HG03439 (cell line): ENCODE data around the gene NCF2.
"Not testable (repeated sequence)": the region's sequence is repeated elsewhere in the genome, so short reads cannot be mapped to it uniquely, and the experiment has no call there.

Source experiments
- ATAC-seq: cut with Tn5 transposase; IDR thresholded peaks from one replicate; pipeline ENCODE4 v1.9.1; 2021; ENCODE audit warnings: mild to moderate bottlenecking, moderate library complexity; ENCODE audit not compliant: unreplicated experiment

Gene NCF2

DNA sequence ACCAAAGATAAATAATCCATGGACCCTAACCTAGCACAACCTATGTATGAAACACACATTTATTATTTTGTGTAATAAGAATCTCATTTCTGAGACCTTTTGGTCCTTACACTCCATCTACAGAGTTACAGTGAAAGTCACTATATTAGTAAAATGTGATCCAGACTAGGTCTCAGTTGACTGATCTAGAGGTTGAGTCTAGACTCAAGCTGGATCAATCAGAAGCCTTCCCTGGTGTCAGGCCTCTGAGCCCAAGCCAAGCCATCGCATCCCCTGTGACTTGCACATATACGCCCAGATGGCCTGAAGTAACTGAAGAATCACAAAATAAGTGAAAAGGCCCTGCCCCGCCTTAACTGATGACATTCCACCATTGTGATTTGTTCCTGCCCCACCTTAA, 22.7 kb upstream of the NCF2 start:
- ATAC-seq: not testable (repeated sequence)

GRCh38 chr1:183612407-183612806, 22.1 kb upstream of the NCF2 start:
- no peak for ATAC-seq

- no peak for ATAC-seq
These were observed 20.8 kb upstream of the NCF2 start for GRCh38 chr1:183611021-183611420.

- no peak for ATAC-seq
These were observed 19.6 kb upstream of the NCF2 start for GRCh38 chr1:183609759-183610452.

- peak; percentile 43 for ATAC-seq
These were observed 19.1 kb upstream of the NCF2 start for GRCh38 chr1:183609313-183609712.

DNA sequence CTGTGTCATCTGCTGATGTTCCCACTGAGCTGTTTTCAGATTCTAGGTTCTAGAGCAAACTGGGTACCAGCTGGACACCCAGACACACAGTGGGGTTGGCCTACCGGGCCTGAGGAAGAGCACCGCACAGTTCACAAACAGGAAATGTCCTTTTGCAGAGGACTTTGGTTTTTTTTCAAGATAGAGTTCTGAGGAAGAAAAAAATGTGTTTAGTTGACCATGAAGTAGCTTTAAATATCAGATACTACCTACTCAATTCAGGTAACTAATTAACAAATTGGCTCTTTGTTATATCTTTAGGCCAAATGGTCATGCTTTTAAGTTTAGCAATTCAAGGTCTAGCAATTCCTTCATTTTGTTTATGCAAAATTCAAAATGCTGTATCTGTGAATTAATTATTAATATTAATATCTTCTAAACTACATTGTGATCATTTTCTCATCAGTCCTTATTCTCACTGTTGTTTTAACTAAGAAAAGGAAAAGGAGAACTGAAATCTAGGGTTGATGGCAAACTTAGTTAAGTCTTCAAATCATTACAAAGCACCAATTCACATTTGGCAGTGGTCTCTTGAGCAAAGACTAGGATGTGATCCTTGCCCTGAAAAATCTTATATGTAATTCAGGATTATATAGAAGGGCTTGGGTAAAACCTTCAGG, 17.2 kb upstream of the NCF2 start:
- ATAC-seq: no peak

GRCh38 chr1:183605904-183606303, 15.6 kb upstream of the NCF2 start:
- ATAC-seq: no peak

DNA sequence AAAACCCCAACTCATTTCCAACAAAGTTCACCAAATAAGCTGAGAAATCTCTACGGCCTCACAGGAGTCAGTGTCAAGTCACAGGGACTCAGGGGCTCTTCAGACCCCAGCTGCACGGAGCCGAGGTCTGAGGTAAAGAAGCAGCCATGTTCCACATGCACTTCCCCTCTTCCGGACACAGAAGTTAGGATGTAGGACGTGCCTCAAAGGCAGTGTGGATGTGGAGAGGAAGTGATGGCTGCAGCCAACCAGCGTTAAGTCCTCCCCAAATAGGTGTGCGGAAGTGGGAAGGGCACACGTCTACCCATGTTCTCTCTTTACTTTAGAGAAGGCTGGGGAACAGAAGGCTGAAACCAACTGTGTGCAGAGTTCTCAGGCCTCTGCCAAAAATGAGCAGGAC, 14.6 kb upstream of the NCF2 start:
- ATAC-seq: no peak

- ATAC-seq: no peak
These were observed 14.0 kb upstream of the NCF2 start for GRCh38 chr1:183604038-183604808.

DNA sequence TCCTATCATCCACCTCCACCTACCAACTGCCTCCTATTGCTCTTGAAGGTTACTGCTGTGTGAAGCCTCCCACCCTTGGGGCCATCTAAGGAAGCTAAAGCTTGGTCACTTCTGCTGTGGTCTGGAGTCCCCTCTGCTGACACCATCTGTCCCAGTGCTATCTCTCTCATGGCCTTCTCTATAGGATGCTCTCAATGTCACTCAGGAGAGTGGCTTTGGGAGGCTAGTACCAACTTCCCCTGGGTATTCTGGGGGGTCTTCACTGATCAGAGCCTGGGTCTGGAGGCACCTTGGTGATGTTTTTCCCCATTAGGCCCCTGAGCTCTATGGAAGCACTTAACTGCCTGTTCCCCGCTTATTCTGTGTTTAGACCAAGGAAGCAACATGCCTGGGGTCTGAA, 12.3 kb upstream of the NCF2 start:
- ATAC-seq: no peak

DNA sequence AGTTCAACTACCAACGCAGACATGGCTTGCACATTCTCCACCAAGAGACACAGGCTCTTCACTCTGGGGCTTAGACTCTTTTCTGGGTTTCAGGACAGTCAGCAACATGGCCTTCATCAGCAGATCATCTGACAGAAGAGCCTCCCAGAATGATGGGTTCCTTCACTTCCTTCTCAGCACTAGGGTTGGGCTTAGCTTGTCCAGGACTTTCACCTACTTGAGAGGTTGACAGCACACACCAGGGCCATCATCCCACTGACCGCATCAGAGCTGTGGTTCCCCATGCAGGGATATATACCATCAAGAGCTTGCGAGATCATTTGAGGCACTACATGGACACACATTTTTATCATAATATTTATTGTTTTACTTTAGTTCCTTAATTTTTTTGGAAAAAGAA, 10.4 kb upstream of the NCF2 start:
- no peak for ATAC-seq

DNA sequence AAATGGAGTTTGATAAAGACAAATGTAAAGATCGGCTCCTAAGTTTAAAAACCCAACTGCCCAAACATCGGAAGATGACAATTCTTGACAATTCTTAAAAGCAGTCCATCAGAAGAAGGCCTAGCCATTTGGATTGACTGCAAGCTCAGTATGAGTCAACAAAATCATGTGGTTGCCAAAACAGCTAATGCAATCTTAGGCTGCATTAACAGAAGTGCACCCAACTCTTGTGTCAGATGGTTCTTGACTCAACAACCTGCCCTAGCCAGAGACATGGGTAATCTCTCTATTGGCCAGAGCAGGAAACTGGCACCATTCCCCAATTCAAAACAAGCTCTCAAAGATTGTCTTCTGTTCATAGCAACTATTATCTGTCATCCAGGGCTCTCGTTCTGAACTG, 9.9 kb upstream of the NCF2 start:
- no peak for ATAC-seq

GRCh38 chr1:183598386-183598785, 8.1 kb upstream of the NCF2 start:
- ATAC-seq: peak; percentile 59

DNA sequence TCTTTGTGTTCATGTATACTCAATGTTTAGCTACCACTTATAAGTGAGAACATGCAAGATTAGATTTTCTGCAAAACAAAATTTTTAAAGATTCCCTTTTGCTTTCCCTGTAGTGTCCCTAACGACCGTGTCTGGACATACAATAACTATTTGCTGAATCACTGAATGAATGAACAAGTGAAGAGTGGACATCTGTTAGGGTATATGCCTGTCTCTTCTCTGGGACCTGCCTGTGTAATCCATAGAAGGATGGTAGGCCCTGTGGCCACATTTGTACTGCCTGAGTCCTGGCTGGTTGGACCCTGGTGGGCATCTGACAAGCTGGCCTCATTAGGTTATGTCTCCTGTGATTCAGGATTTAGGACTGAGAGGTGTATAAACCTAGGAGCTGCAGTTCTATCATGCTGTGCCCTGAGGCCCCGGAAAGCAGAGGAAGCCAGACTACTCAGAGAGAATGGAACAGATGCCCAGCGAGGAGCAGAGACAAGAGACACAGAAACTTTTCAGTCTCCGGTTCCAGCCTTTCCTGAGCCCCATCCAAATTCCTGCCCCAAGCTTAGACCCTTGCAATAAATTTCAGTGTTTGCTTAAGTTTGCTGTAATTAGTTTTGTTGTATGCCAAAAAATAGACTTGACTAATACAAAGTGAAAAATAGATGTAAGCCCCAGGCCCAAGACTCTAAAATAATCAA, 7.5 kb upstream of the NCF2 start:
- no peak for ATAC-seq

DNA sequence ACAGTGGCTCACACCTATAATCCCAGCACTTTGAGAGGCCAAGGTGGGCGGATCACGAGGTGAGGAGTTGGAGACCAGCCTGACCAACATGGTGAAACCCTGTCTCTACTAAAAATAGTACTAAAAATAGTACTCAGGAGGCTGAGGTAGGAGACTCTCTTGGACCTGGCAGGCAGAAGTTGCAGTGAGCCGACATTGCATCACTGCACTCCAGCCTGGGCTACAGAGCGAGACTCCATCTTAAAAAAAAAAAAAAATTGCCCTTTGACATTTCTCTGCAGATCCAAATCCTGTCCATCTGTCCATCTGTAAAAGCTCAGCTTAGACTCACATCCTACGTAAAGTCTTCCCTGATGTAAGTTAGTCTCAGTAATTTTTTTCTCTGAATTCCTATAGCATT, 6.2 kb upstream of the NCF2 start:
- ATAC-seq: no peak

DNA sequence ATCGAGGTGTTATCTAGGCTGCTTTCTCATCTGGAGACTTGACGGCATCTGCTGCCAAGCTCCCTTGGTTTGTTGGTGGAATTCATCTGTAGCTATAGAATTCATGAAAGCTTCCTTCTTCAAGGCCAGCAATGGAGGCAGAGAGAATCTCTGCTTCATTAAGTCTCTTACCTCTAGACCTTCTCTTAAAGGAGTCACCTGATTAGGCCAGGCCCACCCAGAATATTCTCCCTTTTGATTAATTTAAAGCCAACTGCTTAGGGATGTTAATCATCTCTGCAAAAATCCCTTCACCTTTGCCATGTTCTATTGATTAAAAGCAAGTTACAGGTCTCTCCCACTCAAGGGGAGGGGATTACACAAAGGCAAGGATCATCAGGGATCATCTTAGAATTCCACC, 5.3 kb upstream of the NCF2 start:
- ATAC-seq: no peak

DNA sequence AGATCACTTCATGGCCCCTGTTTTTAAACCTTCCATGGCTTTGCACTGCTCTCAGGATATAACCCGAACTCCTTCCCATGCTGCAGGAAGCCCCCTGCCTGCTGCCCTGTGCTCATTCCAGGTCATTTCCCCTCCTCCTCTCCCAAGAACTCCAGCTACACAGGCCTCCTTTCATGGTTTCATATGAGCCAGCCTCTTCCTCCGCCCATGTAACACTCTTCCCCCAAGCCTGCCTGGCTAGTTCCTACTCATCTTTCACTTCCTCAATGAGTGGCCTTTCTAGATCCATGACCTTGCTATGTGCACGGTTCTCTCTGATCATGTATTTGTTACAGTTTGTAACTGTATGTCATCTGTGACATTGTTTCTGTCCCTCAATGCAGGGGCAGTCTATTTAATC, 3.1 kb upstream of the NCF2 start:
- peak; percentile 41 for ATAC-seq

GRCh38 chr1:183592733-183593132, 2.5 kb upstream of the NCF2 start:
- ATAC-seq: no peak

- peak; percentile 14 for ATAC-seq
These were observed 400 bp downstream of the NCF2 start for GRCh38 chr1:183589874-183590243.

DNA sequence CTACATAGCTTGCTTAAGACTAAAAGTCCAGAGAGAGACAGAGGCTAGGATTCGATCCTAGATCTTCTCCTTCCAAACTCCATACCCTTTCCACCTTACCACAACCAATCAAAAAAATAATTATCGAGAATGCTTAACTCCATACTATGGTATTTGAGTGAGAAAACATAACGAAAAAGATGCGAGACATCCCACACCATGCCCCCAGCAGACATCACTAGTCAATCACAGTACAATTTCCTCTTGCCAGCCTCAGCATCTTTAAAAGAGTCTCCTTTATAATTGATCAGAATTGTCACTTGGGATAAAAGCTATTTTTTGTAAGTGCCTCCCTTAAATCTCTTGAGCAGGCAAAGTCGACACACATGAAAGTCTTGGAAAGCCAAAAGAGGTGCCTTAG, 875 bp downstream of the NCF2 start:
- ATAC-seq: no peak

DNA sequence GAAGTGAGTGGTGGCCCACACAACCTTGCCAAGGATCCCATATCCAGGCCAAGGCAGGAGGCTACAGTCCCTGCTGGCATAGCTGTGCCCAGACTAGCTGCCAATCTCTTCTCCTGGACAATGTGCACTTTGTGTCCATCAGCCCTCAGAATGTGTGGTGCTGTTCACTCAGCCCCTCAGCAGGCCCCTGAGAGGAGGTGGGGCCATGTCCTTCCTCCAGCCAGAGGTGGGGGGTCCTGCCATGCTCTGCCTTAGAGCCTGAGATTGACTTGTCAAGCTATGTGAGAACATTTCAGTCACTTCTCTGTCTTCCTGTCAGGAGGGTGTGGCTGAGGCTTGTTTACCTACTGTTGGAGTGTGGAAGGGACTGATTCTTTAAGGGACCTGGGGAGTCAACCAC, 1.4 kb downstream of the NCF2 start:
- ATAC-seq: no peak

- no peak for ATAC-seq
These were observed 3.3 kb downstream of the NCF2 start for GRCh38 chr1:183586926-183587325.
